Kidney capillary endothelial cell (primary cell): ENCODE results near the gene MOCOS.

Source experiments
- DNase-seq: peaks from one replicate; pipeline ENCODE4 v3.0.0-alpha.2; 2018; ENCODE audit warnings: low spot score

The MOCOS gene

GRCh38 chr18:36271153-36271552 lies 83.9 kb downstream of the MOCOS start:
- no peak for DNase-seq

- no peak for DNase-seq
Observed at GRCh38 chr18:36273347-36273746, 86.0 kb downstream of the MOCOS start.

- DNase-seq, result no peak
Observed at GRCh38 chr18:36274083-36274715, 86.9 kb downstream of the MOCOS start.

- DNase-seq, result no peak
Observed at GRCh38 chr18:36275561-36275960, 88.3 kb downstream of the MOCOS start.

GRCh38 chr18:36279001-36279400 lies 91.7 kb downstream of the MOCOS start:
- no peak for DNase-seq

GRCh38 chr18:36281936-36282335 lies 94.6 kb downstream of the MOCOS start:
- DNase-seq, result no peak

- no peak for DNase-seq
Observed at GRCh38 chr18:36283448-36283847, 96.2 kb downstream of the MOCOS start.

- DNase-seq, result no peak
Observed at GRCh38 chr18:36284268-36284667, 97.0 kb downstream of the MOCOS start.

GRCh38 chr18:36284671-36285295 lies 97.5 kb downstream of the MOCOS start:
- DNase-seq, result peak; percentile 72

- no peak for DNase-seq
Observed at GRCh38 chr18:36287653-36288052, 100.4 kb downstream of the MOCOS start.

- no peak for DNase-seq
Observed at GRCh38 chr18:36288689-36289088, 101.4 kb downstream of the MOCOS start.

GRCh38 chr18:36294031-36294430 lies 106.7 kb downstream of the MOCOS start:
- no peak for DNase-seq

GRCh38 chr18:36295214-36295613 lies 107.9 kb downstream of the MOCOS start:
- DNase-seq, result no peak

GRCh38 chr18:36295880-36296301 lies 108.6 kb downstream of the MOCOS start:
- no peak for DNase-seq

- DNase-seq, result peak; percentile 38
Observed at GRCh38 chr18:36296650-36297416, 109.5 kb downstream of the MOCOS start.

- no peak for DNase-seq
Observed at GRCh38 chr18:36297417-36298125, 110.3 kb downstream of the MOCOS start, which contains the start of gene FHOD3. TSS of gene FHOD3 (plus strand) at chr18:36297713. CDS start at chr18:36297836, 123 bp downstream.

GRCh38 chr18:36298126-36298741 lies 110.9 kb downstream of the MOCOS start:
- DNase-seq, result no peak

GRCh38 chr18:36299015-36299414 lies 111.7 kb downstream of the MOCOS start:
- no peak for DNase-seq

- DNase-seq, result no peak
Observed at GRCh38 chr18:36300211-36300610, 112.9 kb downstream of the MOCOS start.

- no peak for DNase-seq
Observed at GRCh38 chr18:36301884-36302283, 114.6 kb downstream of the MOCOS start.

- no peak for DNase-seq
Observed at GRCh38 chr18:36302676-36303075, 115.4 kb downstream of the MOCOS start.
